Measurements from ENCODE around the gene B4GALT7. TPM values are rescaled to one million over a fixed set of nuclear protein-coding genes. Genes with fewer than 3 reads are reported as not detected.

B4GALT7 gene
- total RNA-seq, 1 donor = 26.8 TPM

- Histone ChIP-seq H4K20me1 (ENCODE audit: insufficient read depth, low read length) (peaks cover 21% of the 10 kb centered on the region), H3K9me3 (ENCODE audit: low read depth, low read length) (no peaks in the 10 kb centered on the region), H3K4me2 (ENCODE audit: insufficient read depth, low read length) (no peak overlapping the region), H3K36me3 (ENCODE audit: insufficient read depth, low read length) (peaks cover 3% of the 10 kb centered on the region), H3K4me3 (ENCODE audit: insufficient read depth, low read length) (no peak overlapping the region), H3K27ac (ENCODE audit: low read depth, low read length) (no peak overlapping the region), H2AFZ (ENCODE audit: low read length) (no peak overlapping the region), H3K27me3 (ENCODE audit: insufficient read depth, low read length) (no peaks in the 10 kb centered on the region), H3K4me1 (ENCODE audit: insufficient read depth, low read length) (peaks cover 9% of the 10 kb centered on the region), H3K79me2 (ENCODE audit: insufficient read depth, low read length) (peaks cover 23% of the 10 kb centered on the region)
- no peak for DNase-seq (ENCODE audit: insufficient read length, low spot score, missing footprints)
- TF ChIP-seq CTCF (IDR thresholded peaks at IDR 0.05; ENCODE audit: extremely low read depth, low read depth, low read length) = no peak
These were observed 4.2 kb downstream of the B4GALT7 start for GRCh38 chr5:177604116-177604521.

GRCh38 chr5:177604656-177605055 lies 4.7 kb downstream of the B4GALT7 start:
- Histone ChIP-seq H3K79me2 (ENCODE audit: insufficient read depth, low read length) (peaks cover 23% of the 10 kb centered on the region), H3K27me3 (ENCODE audit: insufficient read depth, low read length) (no peaks in the 10 kb centered on the region), H3K4me1 (ENCODE audit: insufficient read depth, low read length) (peaks cover 9% of the 10 kb centered on the region), H3K4me2 (ENCODE audit: insufficient read depth, low read length) (no peak overlapping the region), H2AFZ (ENCODE audit: low read length) (no peak overlapping the region), H3K9me3 (ENCODE audit: low read depth, low read length) (no peaks in the 10 kb centered on the region), H3K36me3 (ENCODE audit: insufficient read depth, low read length) (peaks cover 6% of the 10 kb centered on the region), H3K4me3 (ENCODE audit: insufficient read depth, low read length) (no peak overlapping the region), H3K27ac (ENCODE audit: low read depth, low read length) (no peak overlapping the region), H4K20me1 (ENCODE audit: insufficient read depth, low read length) (peaks cover 21% of the 10 kb centered on the region)
- no peak for DNase-seq (ENCODE audit: insufficient read length, low spot score, missing footprints)
- no peak for TF ChIP-seq CTCF (IDR thresholded peaks at IDR 0.05; ENCODE audit: extremely low read depth, low read depth, low read length)

GRCh38 chr5:177605078-177605477 lies 5.1 kb downstream of the B4GALT7 start:
- Histone ChIP-seq H3K9me3 (ENCODE audit: low read depth, low read length) (no peaks in the 10 kb centered on the region), H3K4me3 (ENCODE audit: insufficient read depth, low read length) (no peak overlapping the region), H2AFZ (ENCODE audit: low read length) (no peak overlapping the region), H4K20me1 (ENCODE audit: insufficient read depth, low read length) (peaks cover 21% of the 10 kb centered on the region), H3K4me1 (ENCODE audit: insufficient read depth, low read length) (peaks cover 9% of the 10 kb centered on the region), H3K27me3 (ENCODE audit: insufficient read depth, low read length) (no peaks in the 10 kb centered on the region), H3K27ac (ENCODE audit: low read depth, low read length) (no peak overlapping the region), H3K36me3 (ENCODE audit: insufficient read depth, low read length) (peaks cover 6% of the 10 kb centered on the region), H3K79me2 (ENCODE audit: insufficient read depth, low read length) (peaks cover 23% of the 10 kb centered on the region), H3K4me2 (ENCODE audit: insufficient read depth, low read length) (no peak overlapping the region)
- no peak for TF ChIP-seq CTCF (IDR thresholded peaks at IDR 0.05; ENCODE audit: extremely low read depth, low read depth, low read length)
- DNase-seq (ENCODE audit: insufficient read length, low spot score, missing footprints) = peak; percentile 59

- peak; percentile 43 for DNase-seq (ENCODE audit: insufficient read length, low spot score, missing footprints)
- H4K20me1 ChIP-seq (ENCODE audit: insufficient read depth, low read length) = peaks cover 21% of the 10 kb centered on the region
- TF ChIP-seq CTCF (IDR thresholded peaks at IDR 0.05; ENCODE audit: extremely low read depth, low read depth, low read length) = no peak
These were observed 5.7 kb downstream of the B4GALT7 start for GRCh38 chr5:177605667-177606066.

More at GRCh38 chr5:177605667-177606066, 5.7 kb downstream of the B4GALT7 start:
- no peaks in the 10 kb centered on the region for H3K9me3 ChIP-seq (ENCODE audit: low read depth, low read length)
- peaks cover 6% of the 10 kb centered on the region for H3K36me3 ChIP-seq (ENCODE audit: insufficient read depth, low read length)
- H3K4me3 ChIP-seq (ENCODE audit: insufficient read depth, low read length) = no peak overlapping the region
- H3K27me3 ChIP-seq (ENCODE audit: insufficient read depth, low read length) = no peaks in the 10 kb centered on the region
- H2AFZ ChIP-seq (ENCODE audit: low read length) = no peak overlapping the region
- H3K27ac ChIP-seq (ENCODE audit: low read depth, low read length) = no peak overlapping the region
- H3K4me1 ChIP-seq (ENCODE audit: insufficient read depth, low read length) = peaks cover 6% of the 10 kb centered on the region
- peaks cover 18% of the 10 kb centered on the region for H3K79me2 ChIP-seq (ENCODE audit: insufficient read depth, low read length)
- H3K4me2 ChIP-seq (ENCODE audit: insufficient read depth, low read length) = no peak overlapping the region

All from osteoblast (primary cell).